ENCODE data around the gene CRIM1.

CRIM1 gene

DNA sequence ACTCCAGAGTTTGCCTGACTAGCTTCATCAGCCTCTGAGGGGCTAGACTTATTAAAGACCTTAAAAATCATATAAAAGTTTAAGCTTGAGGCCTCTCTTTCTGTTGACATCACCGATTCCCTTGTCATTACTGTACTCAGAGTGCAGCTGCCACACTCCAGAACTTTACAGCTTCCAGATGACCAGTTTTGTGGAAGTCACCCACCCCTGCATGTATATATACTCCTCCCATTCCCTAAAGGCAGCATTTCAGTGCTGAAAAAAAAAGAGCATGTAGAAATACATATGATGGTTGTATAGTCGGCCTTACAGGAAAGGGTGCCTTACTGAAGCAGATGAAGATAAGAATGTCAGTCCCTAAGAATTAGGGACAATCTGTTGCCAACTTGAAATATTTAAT, 125.1 kb downstream of the CRIM1 start:
- TF ChIP-seq, protein P1, sequence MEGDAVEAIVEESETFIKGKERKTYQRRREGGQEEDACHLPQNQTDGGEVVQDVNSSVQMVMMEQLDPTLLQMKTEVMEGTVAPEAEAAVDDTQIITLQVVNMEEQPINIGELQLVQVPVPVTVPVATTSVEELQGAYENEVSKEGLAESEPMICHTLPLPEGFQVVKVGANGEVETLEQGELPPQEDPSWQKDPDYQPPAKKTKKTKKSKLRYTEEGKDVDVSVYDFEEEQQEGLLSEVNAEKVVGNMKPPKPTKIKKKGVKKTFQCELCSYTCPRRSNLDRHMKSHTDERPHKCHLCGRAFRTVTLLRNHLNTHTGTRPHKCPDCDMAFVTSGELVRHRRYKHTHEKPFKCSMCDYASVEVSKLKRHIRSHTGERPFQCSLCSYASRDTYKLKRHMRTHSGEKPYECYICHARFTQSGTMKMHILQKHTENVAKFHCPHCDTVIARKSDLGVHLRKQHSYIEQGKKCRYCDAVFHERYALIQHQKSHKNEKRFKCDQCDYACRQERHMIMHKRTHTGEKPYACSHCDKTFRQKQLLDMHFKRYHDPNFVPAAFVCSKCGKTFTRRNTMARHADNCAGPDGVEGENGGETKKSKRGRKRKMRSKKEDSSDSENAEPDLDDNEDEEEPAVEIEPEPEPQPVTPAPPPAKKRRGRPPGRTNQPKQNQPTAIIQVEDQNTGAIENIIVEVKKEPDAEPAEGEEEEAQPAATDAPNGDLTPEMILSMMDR (IDR thresholded peaks at IDR 0.05; ENCODE audit: control insufficient read depth, extremely low read depth, insufficient read depth), result no peak
- DNase-seq (ENCODE audit: low read depth), result no peak
- H3K4me3 ChIP-seq (ENCODE audit: low read depth, low read length), result no peak overlapping the region

DNA sequence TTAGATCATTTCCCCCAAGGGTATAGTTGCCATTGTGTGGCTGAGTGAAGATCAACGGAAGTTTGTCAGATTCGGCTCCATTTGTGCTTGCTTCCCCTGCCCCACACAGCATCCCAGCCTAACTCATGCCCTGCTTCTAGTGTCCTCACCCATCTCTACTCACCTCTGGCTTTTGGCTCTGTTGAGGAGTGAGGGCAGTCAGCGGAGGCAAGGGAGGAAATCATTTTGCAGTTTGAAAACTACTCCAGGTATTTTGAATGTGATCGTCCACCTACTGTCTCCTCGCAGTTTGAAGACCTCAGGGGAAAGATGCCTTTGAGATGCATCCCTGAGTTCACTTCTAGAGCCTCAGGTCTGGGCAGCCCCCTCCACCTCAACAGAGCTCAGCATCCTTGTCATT, 126.1 kb downstream of the CRIM1 start:
- DNase-seq (ENCODE audit: low read depth), result no peak
- no peak overlapping the region for H3K4me3 ChIP-seq (ENCODE audit: low read depth, low read length)
- TF ChIP-seq, protein P1 (IDR thresholded peaks at IDR 0.05; ENCODE audit: control insufficient read depth, extremely low read depth, insufficient read depth), result no peak

DNA sequence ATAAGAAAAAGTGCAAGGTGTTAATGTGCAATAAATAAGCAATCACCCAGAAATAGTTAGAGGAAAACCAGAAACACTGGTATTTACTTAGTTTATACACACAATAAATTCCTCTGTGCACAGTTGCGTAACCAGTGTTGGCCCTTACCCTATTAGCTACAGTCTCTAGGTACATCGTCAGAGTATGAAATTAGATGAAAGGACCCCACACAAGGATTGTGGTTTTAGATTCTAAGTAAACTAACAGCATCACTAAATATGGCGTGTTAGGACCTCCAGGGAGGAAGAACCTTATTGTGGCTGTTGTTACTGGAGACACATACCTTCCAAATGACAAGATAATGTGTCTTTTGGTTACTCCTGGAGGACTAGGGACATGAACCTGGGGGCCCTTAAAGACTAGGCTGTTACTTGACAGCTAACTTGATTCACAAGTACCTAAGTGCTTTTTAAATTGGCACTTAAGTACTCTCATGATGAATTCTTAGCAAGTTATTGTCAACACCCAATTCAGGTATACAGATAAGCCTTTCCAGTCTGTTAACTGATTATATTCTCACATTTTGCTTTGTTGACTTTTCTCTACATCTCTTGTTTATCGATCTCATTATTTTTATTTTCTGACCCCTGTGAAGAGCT, 127.1 kb downstream of the CRIM1 start:
- no peak for DNase-seq (ENCODE audit: low read depth)
- TF ChIP-seq, protein P1 (IDR thresholded peaks at IDR 0.05; ENCODE audit: control insufficient read depth, extremely low read depth, insufficient read depth), result no peak
- no peak overlapping the region for H3K4me3 ChIP-seq (ENCODE audit: low read depth, low read length)

DNA sequence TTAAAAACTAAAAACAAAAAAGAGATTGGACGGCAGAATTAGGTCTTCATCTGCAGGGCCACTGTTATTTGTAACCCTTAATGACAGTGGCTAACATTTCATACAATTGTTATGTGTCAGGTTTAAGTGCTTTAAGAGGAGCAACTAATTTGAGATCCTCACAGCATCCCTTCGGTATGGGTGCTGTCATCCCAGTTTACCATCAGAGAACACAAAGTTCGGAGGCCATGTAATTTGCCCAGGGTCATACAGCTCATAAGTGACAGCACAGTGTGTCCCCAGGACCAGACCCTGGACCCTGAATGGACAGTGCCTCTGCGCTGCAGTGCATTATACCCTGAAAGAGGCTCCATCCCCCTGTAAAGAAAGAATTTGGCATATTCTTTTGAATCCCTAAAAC, 127.7 kb downstream of the CRIM1 start:
- H3K4me3 ChIP-seq (ENCODE audit: low read depth, low read length), result no peak overlapping the region
- TF ChIP-seq, protein P1 (IDR thresholded peaks at IDR 0.05; ENCODE audit: control insufficient read depth, extremely low read depth, insufficient read depth), result no peak
- no peak for DNase-seq (ENCODE audit: low read depth)

DNA sequence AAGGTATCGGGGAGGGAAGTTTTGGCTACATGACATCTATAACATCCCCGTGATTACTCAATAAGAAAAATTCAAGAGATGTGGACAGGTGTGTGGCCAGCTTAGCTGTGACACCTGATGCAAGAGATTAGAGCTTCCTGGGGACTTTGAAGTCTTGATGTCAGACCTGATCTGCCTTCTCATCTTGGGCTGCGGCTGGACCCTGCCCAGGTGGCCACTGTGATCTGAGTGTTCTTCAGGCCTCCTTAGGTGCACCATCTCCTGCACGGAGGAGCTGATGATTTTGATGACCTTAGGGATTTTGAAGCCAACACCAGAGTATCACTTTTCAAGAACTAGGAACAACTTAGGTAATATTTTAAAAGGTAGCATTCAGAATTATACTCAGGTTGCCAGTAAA, 128.9 kb downstream of the CRIM1 start:
- TF ChIP-seq, protein P1 (IDR thresholded peaks at IDR 0.05; ENCODE audit: control insufficient read depth, extremely low read depth, insufficient read depth), result no peak
- no peak overlapping the region for H3K4me3 ChIP-seq (ENCODE audit: low read depth, low read length)
- DNase-seq (ENCODE audit: low read depth), result no peak

DNA sequence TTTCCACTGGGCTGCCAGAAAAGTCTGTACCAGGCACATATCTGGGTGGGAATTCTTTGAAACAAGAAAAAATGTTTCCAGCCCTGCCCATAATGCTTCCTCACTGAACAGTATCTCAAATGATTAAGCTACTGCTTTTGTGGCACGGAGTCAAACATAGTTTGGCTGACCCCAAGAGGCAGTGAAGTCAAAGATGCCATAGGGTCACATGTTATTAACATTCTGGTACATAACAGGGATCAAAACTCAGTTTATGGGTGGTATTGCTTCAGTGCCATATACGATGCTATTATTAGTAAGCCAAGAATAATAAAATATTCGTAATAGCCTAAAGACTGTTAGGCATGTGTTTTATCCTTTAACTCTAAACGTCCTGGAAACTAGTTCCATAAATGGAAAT, 129.9 kb downstream of the CRIM1 start:
- DNase-seq (ENCODE audit: low read depth), result no peak
- H3K4me3 ChIP-seq (ENCODE audit: low read depth, low read length), result no peak overlapping the region
- TF ChIP-seq, protein P1 (IDR thresholded peaks at IDR 0.05; ENCODE audit: control insufficient read depth, extremely low read depth, insufficient read depth), result no peak

DNA sequence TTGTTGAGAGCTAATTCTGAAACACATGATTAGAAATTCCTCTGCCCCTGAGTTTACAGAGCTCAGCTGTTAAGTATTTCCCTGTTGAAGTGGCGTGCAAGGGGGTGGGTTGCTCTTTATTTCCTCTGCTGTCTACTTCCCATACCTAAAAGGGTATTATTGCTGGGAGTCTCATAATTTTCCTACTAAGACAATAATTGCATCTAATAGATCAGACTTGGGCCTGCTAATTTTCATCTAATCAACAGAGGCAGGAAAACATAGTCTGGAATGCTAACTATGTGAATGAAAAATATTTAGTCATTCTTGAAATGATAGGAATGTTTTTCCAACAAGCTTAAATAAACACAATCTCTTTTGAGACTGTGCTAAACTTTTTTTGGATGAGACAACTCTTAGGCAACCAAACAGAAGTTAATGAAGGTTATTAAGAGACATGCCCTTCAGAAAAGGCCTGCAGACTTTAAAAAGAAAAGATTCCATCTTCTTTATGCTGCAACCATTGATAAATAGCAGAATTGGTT, 131.0 kb downstream of the CRIM1 start:
- H3K4me3 ChIP-seq (ENCODE audit: low read depth, low read length), result no peak overlapping the region
- TF ChIP-seq, protein P1 (IDR thresholded peaks at IDR 0.05; ENCODE audit: control insufficient read depth, extremely low read depth, insufficient read depth), result no peak
- DNase-seq (ENCODE audit: low read depth), result no peak

All from LNCaP clone FGC (cell line).